Thoracic aorta (tissue), 2 donors: ENCODE results near the gene GLB1L3. TPM values are rescaled to one million over a fixed set of nuclear protein-coding genes. Genes with fewer than 3 reads are reported as not detected.

Experiments used
- ATAC-seq: fragments of 150-250 bp; one replicate; pipeline ENCODE4 v1.8.0; 2017; ENCODE audit warnings: low read depth; ENCODE audit not compliant: insufficient number of reproducible peaks, low FRiP score
- DNase-seq: peaks from one replicate; pipeline ENCODE4 v3.0.0-alpha.2; 2020; ENCODE audit warnings: low spot score
- H3K27ac ChIP-seq, 2 donors: fragments of 200-600 bp; sonication (generic); 1 replicate in 1 of 2; 2 replicates in 1 of 2; pipeline ENCODE4 v1.5.1; 2016; ENCODE audit warnings: mild to moderate bottlenecking in 2 of 2, moderate library complexity in 2 of 2
- H3K27me3 ChIP-seq: fragments of 200-600 bp; sonication (generic); replicated peaks from 2 replicates; pipeline ENCODE4 v1.6.0; 2016; ENCODE audit warnings: mild to moderate bottlenecking; ENCODE audit not compliant: insufficient read depth
- H3K36me3 ChIP-seq: fragments of 200-600 bp; sonication (generic); one replicate; pipeline ENCODE4 v1.5.1; 2016
- H3K4me1 ChIP-seq, 2 donors: fragments of 200-600 bp; sonication (generic); 1 replicate in 1 of 2; 2 replicates in 1 of 2; pipeline versions ENCODE4 v1.5.1 to v1.6.0; 2016; ENCODE audit warnings: low read depth in 2 of 2, mild to moderate bottlenecking in 1 of 2; ENCODE audit not compliant: control insufficient read depth in 1 of 2
- H3K4me3 ChIP-seq: fragments of 200-600 bp; sonication (generic); 2 replicates; pipeline ENCODE4 v1.5.1; 2016; ENCODE audit warnings: mild to moderate bottlenecking
- H3K9me3 ChIP-seq: fragments of 200-600 bp; sonication (generic); 2 replicates; pipeline ENCODE4 v1.5.1; 2016
- total RNA-seq, 2 donors: library from RNA; depleted of rRNA; stranded (reverse); fragments of >200 nt; gene quantifications; one replicate each; pipeline versions ENCODE4 v1.1.0 to v1.2.3, GENCODE V29; 2016
- TF ChIP-seq, protein P1 (sequence below): fragments of 200-600 bp; sonication (generic); IDR thresholded peaks from one replicate; pipeline ENCODE4 v1.5.1; 2019; ENCODE audit warnings: antibody characterized with exemption

Gene GLB1L3
- total RNA-seq, 2 donors from 2014 or later = not detected

DNA sequence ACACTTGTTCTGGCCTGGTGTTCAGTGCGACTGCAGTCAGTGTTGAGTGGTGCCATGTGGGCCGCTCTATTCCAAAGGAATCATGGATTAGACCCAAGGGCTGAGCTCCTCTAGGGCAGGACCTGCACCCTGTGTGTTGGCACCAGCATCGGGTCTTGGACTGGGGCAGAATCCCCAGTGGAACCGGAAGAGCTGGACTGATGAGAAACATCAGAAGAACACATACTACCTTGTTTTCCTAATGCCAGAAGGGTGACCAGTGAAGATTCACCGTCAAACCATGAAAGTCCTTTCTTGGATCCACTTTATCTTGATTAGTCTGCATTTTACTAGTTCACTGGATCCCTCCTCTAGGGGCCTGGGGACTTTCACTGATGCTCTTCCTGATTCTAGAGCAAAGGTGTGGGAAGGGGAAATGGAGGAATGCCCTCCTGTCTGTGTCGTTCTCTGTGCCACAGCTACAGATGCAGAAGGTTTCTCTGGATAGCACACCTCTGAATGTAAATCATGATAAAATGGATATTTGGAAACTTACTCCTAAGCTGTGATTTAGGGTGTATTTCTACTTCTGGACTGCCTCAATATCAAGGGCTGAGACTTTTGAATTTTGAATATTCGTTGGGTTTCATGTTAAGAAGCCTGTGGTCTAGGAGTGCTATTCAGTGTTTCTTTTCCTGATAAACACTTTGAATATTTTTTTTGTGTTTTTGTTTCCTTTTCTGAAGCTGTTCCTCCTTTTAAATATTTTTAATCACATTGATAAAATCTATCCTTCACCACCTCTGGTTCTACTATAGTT lies 11.0 kb upstream of the GLB1L3 start:
- Histone ChIP-seq H3K27ac (no peak overlapping the region), H3K4me1 (no peaks in the 10 kb centered on the region), H3K9me3 (no peaks in the 10 kb centered on the region), H3K36me3 (peaks cover 28% of the 10 kb centered on the region), H3K4me3 (no peak overlapping the region), H3K27me3 (no peaks in the 10 kb centered on the region)
- TF ChIP-seq, protein P1, sequence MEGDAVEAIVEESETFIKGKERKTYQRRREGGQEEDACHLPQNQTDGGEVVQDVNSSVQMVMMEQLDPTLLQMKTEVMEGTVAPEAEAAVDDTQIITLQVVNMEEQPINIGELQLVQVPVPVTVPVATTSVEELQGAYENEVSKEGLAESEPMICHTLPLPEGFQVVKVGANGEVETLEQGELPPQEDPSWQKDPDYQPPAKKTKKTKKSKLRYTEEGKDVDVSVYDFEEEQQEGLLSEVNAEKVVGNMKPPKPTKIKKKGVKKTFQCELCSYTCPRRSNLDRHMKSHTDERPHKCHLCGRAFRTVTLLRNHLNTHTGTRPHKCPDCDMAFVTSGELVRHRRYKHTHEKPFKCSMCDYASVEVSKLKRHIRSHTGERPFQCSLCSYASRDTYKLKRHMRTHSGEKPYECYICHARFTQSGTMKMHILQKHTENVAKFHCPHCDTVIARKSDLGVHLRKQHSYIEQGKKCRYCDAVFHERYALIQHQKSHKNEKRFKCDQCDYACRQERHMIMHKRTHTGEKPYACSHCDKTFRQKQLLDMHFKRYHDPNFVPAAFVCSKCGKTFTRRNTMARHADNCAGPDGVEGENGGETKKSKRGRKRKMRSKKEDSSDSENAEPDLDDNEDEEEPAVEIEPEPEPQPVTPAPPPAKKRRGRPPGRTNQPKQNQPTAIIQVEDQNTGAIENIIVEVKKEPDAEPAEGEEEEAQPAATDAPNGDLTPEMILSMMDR = no peak
- DNase-seq (no peak), ATAC-seq (no peak)

DNA sequence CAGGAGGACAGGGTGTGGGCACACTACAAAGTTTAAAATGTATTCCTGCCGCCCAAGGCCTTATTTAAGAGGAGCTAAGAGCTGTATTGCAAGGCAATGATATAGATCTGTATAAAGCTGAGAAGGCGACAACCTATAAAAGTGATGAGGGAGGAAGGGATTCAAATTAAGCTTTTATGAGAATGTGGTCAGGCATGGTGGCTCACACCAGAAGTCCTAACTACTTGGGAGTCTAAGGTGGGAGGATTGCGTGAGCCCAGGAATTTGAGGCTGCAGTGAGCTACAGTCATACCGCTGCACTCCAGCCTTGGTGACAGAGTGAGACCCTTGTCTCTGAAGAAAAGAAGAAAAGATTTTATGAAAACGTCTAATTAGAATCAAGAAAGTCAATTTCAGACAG lies 9.7 kb upstream of the GLB1L3 start:
- DNase-seq (no peak), ATAC-seq (no peak)
- H3K27me3 ChIP-seq = no peaks in the 10 kb centered on the region
- TF ChIP-seq, protein P1 = no peak
- H3K27ac ChIP-seq = no peak overlapping the region
- H3K36me3 ChIP-seq = peaks cover 19% of the 10 kb centered on the region
- H3K4me3 ChIP-seq = no peak overlapping the region
- no peaks in the 10 kb centered on the region for H3K9me3 ChIP-seq
- H3K4me1 ChIP-seq = no peaks in the 10 kb centered on the region

DNA sequence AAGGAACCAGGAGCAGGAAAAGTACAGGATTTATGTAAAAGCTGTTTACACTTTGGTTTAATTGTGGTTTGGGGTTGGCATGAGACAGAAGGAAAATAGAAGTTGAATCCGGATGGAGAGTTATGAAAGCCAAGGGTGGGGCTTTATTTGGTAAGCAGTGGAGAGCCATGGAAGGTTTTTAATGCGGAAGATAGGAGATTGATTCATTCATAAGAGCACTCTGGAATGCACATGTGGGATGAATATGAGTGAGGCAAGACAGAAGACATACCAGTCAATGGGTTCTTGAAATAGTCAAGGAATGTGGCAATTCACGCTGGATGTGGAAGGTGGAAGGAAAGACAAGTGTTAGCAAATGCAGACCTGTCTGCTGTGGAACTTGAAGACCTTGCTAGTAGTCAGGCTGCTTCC lies 9.3 kb upstream of the GLB1L3 start:
- peaks cover 16% of the 10 kb centered on the region for H3K36me3 ChIP-seq
- H3K9me3 ChIP-seq = no peaks in the 10 kb centered on the region
- no peak overlapping the region for H3K4me3 ChIP-seq
- H3K27me3 ChIP-seq = no peaks in the 10 kb centered on the region
- ATAC-seq (no peak), DNase-seq (no peak)
- TF ChIP-seq, protein P1 = no peak
- no peak overlapping the region for H3K27ac ChIP-seq
- no peaks in the 10 kb centered on the region for H3K4me1 ChIP-seq

DNA sequence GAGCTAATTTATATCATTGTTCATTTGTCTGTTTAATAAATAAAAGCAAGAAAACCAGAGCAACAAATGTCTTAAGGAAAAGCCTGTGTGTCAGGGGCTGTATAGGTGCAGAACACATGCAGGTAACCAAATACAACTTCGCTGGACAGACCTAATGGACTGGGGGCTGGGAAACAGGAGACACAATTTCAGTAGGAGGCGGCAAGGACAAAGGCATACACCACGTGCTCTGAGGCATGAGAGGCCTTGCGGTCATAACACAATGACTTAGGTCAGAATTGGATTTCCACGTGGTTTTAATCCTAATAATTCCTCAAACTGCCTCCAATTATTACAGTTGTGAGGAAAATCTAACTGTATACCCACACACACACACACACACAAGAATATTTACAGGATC lies 8.7 kb upstream of the GLB1L3 start:
- no peak overlapping the region for H3K4me3 ChIP-seq
- DNase-seq (no peak), ATAC-seq (no peak)
- no peaks in the 10 kb centered on the region for H3K9me3 ChIP-seq
- peaks cover 11% of the 10 kb centered on the region for H3K36me3 ChIP-seq
- H3K4me1 ChIP-seq = no peaks in the 10 kb centered on the region
- TF ChIP-seq, protein P1 = no peak
- no peak overlapping the region for H3K27ac ChIP-seq
- no peaks in the 10 kb centered on the region for H3K27me3 ChIP-seq

DNA sequence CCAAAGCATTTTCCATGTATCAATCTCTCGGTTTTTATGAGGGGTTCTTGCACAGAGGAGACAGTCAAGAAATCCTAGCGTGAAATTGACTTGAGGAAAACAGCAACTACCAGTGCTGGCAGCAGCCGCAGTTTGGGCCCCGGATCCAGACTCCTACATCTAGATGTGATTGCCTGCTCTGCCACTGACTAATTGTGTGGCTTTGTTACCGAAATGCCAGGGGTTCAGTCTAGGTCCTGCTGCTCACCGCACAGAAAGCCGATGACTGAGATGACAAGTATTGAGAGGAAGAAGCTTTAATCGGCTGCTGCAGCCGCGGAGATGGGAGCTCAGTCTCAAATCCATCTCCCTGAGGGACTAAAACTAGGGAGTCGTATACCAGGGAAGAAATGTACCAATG lies 8.2 kb upstream of the GLB1L3 start:
- DNase-seq (no peak), ATAC-seq (no peak)
- H3K4me3 ChIP-seq = no peak overlapping the region
- TF ChIP-seq, protein P1 = no peak
- H3K9me3 ChIP-seq = no peaks in the 10 kb centered on the region
- H3K36me3 ChIP-seq = peaks cover 6% of the 10 kb centered on the region
- no peaks in the 10 kb centered on the region for H3K27me3 ChIP-seq
- H3K4me1 ChIP-seq = no peaks in the 10 kb centered on the region
- no peak overlapping the region for H3K27ac ChIP-seq
